WERI-Rb-1 (cell line): ENCODE results near the gene TMTC1.

ENCODE experiments used
- DNase-seq: peaks from one replicate; pipeline ENCODE4 v3.0.0-alpha.2; 2020
- H3K27ac ChIP-seq: fragments of 250-450 bp; sonication (Bioruptor Pico); 2 replicates; pipeline ENCODE4 v1.5.1; 2020; ENCODE audit warnings: mild to moderate bottlenecking, moderate library complexity
- H3K27me3 ChIP-seq: fragments of 250-450 bp; sonication (Bioruptor Pico); 2 replicates; pipeline ENCODE4 v1.5.1; 2021; ENCODE audit warnings: mild to moderate bottlenecking, low read depth, moderate library complexity; ENCODE audit not compliant: insufficient read depth, severe bottlenecking
- H3K36me3 ChIP-seq: fragments of 250-450 bp; sonication (Bioruptor Pico); 2 replicates; pipeline ENCODE4 v1.5.1; 2020; ENCODE audit warnings: mild to moderate bottlenecking, moderate library complexity
- H3K4me3 ChIP-seq: 2 replicates; pipeline ENCODE4 v1.5.1; 2011; ENCODE audit warnings: low read depth, mild to moderate bottlenecking, control low read depth, low read length
- H3K9me3 ChIP-seq: fragments of 250-450 bp; sonication (Bioruptor Pico); 2 replicates; pipeline ENCODE4 v1.5.1; 2021; ENCODE audit warnings: mild to moderate bottlenecking, moderate library complexity; ENCODE audit not compliant: severe bottlenecking
- CTCF ChIP-seq: IDR thresholded peaks from 2 replicates; pipeline ENCODE4 v1.5.1; 2011; ENCODE audit warnings: low read depth, mild to moderate bottlenecking, control low read depth, inconsistent platforms, low read length

The TMTC1 gene

DNA sequence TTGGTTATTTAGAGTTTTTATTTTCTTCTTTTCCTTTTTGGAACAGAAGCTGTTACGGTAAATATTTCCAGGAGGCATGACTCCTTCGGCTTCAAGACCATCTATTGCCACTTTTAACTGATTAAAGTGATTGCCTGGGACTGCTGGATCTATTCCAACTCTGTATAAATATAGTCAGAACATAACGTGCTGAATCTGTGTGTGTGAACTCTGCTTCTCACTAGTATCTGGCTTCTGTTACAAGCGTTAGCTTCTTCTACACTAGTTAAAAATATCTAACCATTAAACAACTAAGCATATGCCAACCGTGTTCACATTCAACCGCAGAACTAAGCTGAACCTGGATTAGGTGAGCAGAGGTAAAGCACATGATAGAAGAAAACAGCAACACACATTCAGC lies 49.0 kb downstream of the TMTC1 start:
- no peak overlapping the region for H3K27ac ChIP-seq
- H3K27me3 ChIP-seq: no peaks in the 10 kb centered on the region
- no peaks in the 10 kb centered on the region for H3K9me3 ChIP-seq
- no peak overlapping the region for H3K4me3 ChIP-seq
- no peak for DNase-seq
- TF ChIP-seq CTCF: no peak
- H3K36me3 ChIP-seq: no peaks in the 10 kb centered on the region

DNA sequence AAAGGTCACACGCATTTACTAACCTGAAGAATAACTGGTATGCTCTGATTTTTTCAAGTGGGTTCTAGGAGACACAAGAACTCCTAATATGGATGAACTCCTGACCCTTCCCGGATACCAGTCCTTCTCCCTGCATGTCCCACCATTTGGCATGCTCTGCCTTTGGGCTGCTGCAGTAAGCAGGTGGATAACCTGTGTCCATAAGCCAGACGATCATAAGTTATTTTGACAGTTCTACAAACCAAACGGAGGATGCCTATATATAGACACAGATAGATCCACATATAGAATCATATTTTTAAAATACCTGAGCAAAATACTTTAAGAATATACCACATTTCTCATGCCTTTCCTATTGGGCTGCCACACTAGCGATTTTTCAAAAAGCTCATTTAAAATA lies 49.4 kb downstream of the TMTC1 start:
- H3K27ac ChIP-seq: no peak overlapping the region
- H3K9me3 ChIP-seq: no peaks in the 10 kb centered on the region
- H3K36me3 ChIP-seq: no peaks in the 10 kb centered on the region
- no peak overlapping the region for H3K4me3 ChIP-seq
- TF ChIP-seq CTCF: no peak
- H3K27me3 ChIP-seq: no peaks in the 10 kb centered on the region
- no peak for DNase-seq

GRCh38 chr12:29733501-29733900 lies 50.2 kb downstream of the TMTC1 start:
- Histone ChIP-seq H3K36me3 (no peaks in the 10 kb centered on the region), H3K9me3 (no peaks in the 10 kb centered on the region), H3K27me3 (no peaks in the 10 kb centered on the region), H3K27ac (no peak overlapping the region), H3K4me3 (no peak overlapping the region)
- DNase-seq: no peak
- TF ChIP-seq CTCF: no peak

DNA sequence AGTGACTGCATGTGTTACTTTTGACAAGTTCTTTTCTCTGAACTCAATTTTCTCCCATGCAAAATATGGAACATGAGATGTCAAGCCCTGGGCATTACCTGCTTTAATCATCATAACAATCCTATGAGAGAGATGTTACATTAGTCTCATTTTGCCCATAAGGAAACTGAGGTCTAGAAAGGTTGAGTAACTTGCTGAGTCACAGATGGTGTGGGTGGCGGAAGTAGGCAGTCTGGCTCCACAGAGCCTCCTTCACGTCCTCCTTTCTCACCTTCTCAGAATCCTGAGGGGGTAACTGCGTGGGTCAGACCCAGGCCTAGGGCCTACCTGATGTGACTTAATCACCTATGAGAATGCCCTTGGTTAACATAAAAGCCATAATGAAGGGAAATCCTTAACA lies 50.7 kb downstream of the TMTC1 start:
- H3K27ac ChIP-seq: no peak overlapping the region

DNA sequence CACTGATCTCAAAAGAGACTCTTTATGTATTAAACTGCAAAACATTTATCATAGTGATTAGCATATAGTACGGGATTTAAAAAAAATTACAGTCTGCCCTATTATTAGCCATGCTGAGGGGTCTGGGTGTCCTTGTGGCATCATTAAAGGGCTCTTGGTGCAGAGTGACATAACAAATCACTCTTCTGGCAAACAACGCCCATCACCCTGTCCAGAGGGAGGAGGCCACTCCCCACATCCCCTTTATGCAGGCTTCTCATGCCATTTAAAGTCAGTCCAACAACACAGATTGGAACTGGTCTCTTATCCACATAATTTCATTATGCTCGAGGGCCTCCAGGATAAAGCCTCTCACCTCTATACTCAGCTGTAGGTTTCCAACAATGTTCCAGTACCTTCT lies 51.1 kb downstream of the TMTC1 start:
- TF ChIP-seq CTCF: no peak
- no peak overlapping the region for H3K4me3 ChIP-seq
- H3K27ac ChIP-seq: no peak overlapping the region
- H3K27me3 ChIP-seq: no peaks in the 10 kb centered on the region
- DNase-seq: no peak
- H3K9me3 ChIP-seq: no peaks in the 10 kb centered on the region
- no peaks in the 10 kb centered on the region for H3K36me3 ChIP-seq

More for the DNA sequence above, 50.7 kb downstream of the TMTC1 start:
- no peak for TF ChIP-seq CTCF
- Histone ChIP-seq H3K9me3 (no peaks in the 10 kb centered on the region), H3K4me3 (no peak overlapping the region), H3K27me3 (no peaks in the 10 kb centered on the region), H3K36me3 (no peaks in the 10 kb centered on the region)
- no peak for DNase-seq

DNA sequence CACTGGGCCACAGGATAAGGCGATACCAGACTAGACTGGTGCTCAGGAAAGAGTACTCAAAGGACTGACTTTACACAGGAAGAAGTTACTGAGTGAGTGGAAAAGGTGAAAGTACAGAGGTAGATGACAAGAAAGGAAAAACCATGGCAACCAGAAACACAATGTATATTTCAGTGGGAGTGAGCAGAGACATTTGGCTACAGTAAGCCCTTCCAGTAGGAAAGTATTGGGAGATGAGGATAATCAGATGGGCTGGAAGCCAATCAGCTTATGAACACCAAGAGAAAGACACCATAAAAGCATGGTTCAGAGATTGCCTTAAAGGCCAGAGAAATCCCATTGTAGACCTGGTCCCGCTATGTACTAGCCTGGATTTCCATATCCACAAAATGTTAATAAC lies 51.6 kb downstream of the TMTC1 start:
- H3K4me3 ChIP-seq: no peak overlapping the region
- no peak for DNase-seq
- no peak for TF ChIP-seq CTCF
- no peaks in the 10 kb centered on the region for H3K27me3 ChIP-seq
- no peak overlapping the region for H3K27ac ChIP-seq
- no peaks in the 10 kb centered on the region for H3K9me3 ChIP-seq
- H3K36me3 ChIP-seq: no peaks in the 10 kb centered on the region
